Upper lobe of left lung (tissue), 6 donors: ENCODE measurements around the gene IGSF1. TPM values are rescaled to one million over a fixed set of nuclear protein-coding genes. Genes with fewer than 3 reads are reported as not detected.

Source experiments
- ATAC-seq, 2 donors: fragments of 200-7000 bp; cut with Tn5 transposase; one replicate each; pipeline ENCODE4 v1.9.1; 2022; ENCODE audit warnings: mild to moderate bottlenecking in 2 of 2, moderate library complexity in 2 of 2; ENCODE audit not compliant: low FRiP score in 2 of 2
- DNase-seq, 2 donors: peaks; one replicate each; pipeline ENCODE4 v3.0.0-alpha.2; 2019 to 2020
- H3K27ac ChIP-seq, 4 donors: fragments of 200-600 bp; sonication (generic); one replicate each; pipeline ENCODE4 v1.5.1; 2016 to 2019
- H3K27me3 ChIP-seq, 4 donors: fragments of 200-600 bp; sonication (generic); one replicate each; pipeline ENCODE4 v1.5.1; 2017 to 2019
- H3K36me3 ChIP-seq, 4 donors: fragments of 200-600 bp; sonication (generic); one replicate each; pipeline ENCODE4 v1.5.1; 2016 to 2019
- H3K4me1 ChIP-seq, 4 donors: fragments of 200-600 bp; sonication (generic); one replicate each; pipeline ENCODE4 v1.5.1; 2018 to 2019
- H3K4me3 ChIP-seq, 4 donors: fragments of 200-600 bp; sonication (generic); one replicate each; pipeline ENCODE4 v1.5.1; 2017 to 2019; ENCODE audit warnings: mild to moderate bottlenecking in 2 of 4, moderate library complexity in 1 of 4
- H3K9me3 ChIP-seq, 4 donors: fragments of 200-600 bp; sonication (generic); one replicate each; pipeline ENCODE4 v1.5.1; 2018 to 2019
- CTCF ChIP-seq, 6 experiments: fragments of 450-650 bp in 4 of 6; fragments of 200-600 bp in 2 of 6; sonication (generic) in 2 of 6; IDR thresholded peaks; one replicate each; pipeline ENCODE4 v1.5.1; 2016 to 2019; ENCODE audit warnings: antibody characterized with exemption in 6 of 6
- EP300 ChIP-seq, 4 donors: sonication (generic); formaldehyde crosslinking; IDR thresholded peaks; one replicate each; pipeline ENCODE4 v1.5.1; 2017; ENCODE audit warnings: antibody characterized with exemption in 4 of 4, control low read depth in 2 of 4
- POLR2A ChIP-seq, 4 donors: fragments of 450-650 bp; IDR thresholded peaks; one replicate each; pipeline ENCODE4 v1.5.1; 2016 to 2017; ENCODE audit warnings: antibody characterized with exemption in 4 of 4, mild to moderate bottlenecking in 2 of 4
- POLR2AphosphoS5 ChIP-seq, 2 donors: sonication (generic); formaldehyde crosslinking; IDR thresholded peaks; one replicate each; pipeline ENCODE4 v1.5.1; 2017; ENCODE audit warnings: antibody characterized with exemption in 2 of 2
- whole genome bisulfite sequencing, 2 donors: methylation state at CpG; one replicate each; pipeline ENCODE4 v1.1.5; 2017 to 2018; 5-methylcytosine and 5-hydroxymethylcytosine counted together
- total RNA-seq, 6 donors: library from RNA; depleted of rRNA in 4 of 6; stranded (reverse); fragments of >200 nt in 4 of 6; gene quantifications; one replicate each; pipeline versions ENCODE4 v1.1.0 to v1.2.1, GENCODE V29; 2016 to 2021
- donor health status: DM: no; HTN: no; CAD: no; lungs with moderate emphysema.
- donor health status: DM: no; HTN: yes; CAD: no; lungs with severe emphysema.

IGSF1 gene
- total RNA-seq, 6 donors from 2014 or later = 0.03 to 0.76 (median 0.39) TPM; not detected in 3

- Histone ChIP-seq H3K27ac (no peak overlapping the region), H3K36me3 (no peaks in the 10 kb centered on the region), H3K4me3 (no peak overlapping the region), H3K9me3 (no peaks in the 10 kb centered on the region), H3K4me1 (no peaks in the 10 kb centered on the region), H3K27me3 (no peaks in the 10 kb centered on the region)
- ATAC-seq (no peak), DNase-seq (no peak)
- WGBS, 2 donors = 88% methylated on average over 4 of the region's 4 CpGs
- TF ChIP-seq EP300 (IDR thresholded peaks at IDR 0.05) (no peak), POLR2A (IDR thresholded peaks at IDR 0.05) (no peak), POLR2AphosphoS5 (IDR thresholded peaks at IDR 0.05) (no peak), CTCF (IDR thresholded peaks at IDR 0.05) (no peak)
Observed at GRCh38 chrX:131317326-131317725, 28.2 kb upstream of the IGSF1 start.

- ATAC-seq = no peak
- 46 to 83% methylated on average over 1 of the region's 1 CpG for WGBS, 2 donors
Observed at GRCh38 chrX:131316260-131316659, 27.2 kb upstream of the IGSF1 start.

DNA sequence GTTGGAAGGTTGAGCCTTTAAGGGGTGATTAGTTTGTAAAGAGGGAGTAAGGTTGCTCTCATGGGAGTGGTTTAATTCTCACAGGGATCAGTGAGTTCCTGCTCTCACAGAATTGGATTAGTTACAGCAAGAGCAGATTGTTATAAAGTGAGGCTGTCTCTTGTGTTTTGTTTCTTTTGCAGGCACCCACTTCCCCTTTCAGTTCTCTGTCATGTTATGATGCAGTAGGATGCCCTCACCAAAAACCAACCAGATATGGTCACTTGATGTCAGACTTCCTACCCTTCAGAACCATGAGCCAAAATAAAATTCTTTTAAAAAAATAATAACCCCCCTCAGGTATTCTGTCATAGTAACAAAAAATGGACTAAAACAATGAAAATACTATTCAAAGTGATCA is 19.9 kb upstream of the IGSF1 start:
- Histone ChIP-seq H3K4me3 (no peak overlapping the region), H3K36me3 (no peaks in the 10 kb centered on the region), H3K27me3 (no peaks in the 10 kb centered on the region), H3K4me1 (no peaks in the 10 kb centered on the region), H3K27ac (no peak overlapping the region), H3K9me3 (no peaks in the 10 kb centered on the region)
- ATAC-seq = no peak
- no peak for DNase-seq
- no peak for TF ChIP-seq POLR2A (IDR thresholded peaks at IDR 0.05)
- TF ChIP-seq CTCF (IDR thresholded peaks at IDR 0.05) = no peak
- TF ChIP-seq POLR2AphosphoS5 (IDR thresholded peaks at IDR 0.05) = no peak
- TF ChIP-seq EP300 (IDR thresholded peaks at IDR 0.05) = no peak

More at GRCh38 chrX:131316260-131316659, 27.2 kb upstream of the IGSF1 start:
- H3K27ac ChIP-seq = no peak overlapping the region
- H3K4me1 ChIP-seq = no peaks in the 10 kb centered on the region
- no peak for DNase-seq
- no peak overlapping the region for H3K4me3 ChIP-seq
- no peaks in the 10 kb centered on the region for H3K9me3 ChIP-seq
- H3K27me3 ChIP-seq = no peaks in the 10 kb centered on the region
- H3K36me3 ChIP-seq = no peaks in the 10 kb centered on the region
- no peak for TF ChIP-seq EP300 (IDR thresholded peaks at IDR 0.05)
- no peak for TF ChIP-seq POLR2A (IDR thresholded peaks at IDR 0.05)
- TF ChIP-seq CTCF (IDR thresholded peaks at IDR 0.05) = no peak
- no peak for TF ChIP-seq POLR2AphosphoS5 (IDR thresholded peaks at IDR 0.05)

GRCh38 chrX:131306601-131307000 is 17.5 kb upstream of the IGSF1 start:
- no peak for DNase-seq
- 33 to 42% methylated on average over 1 of the region's 1 CpG for WGBS, 2 donors

More at GRCh38 chrX:131306601-131307000, 17.5 kb upstream of the IGSF1 start:
- no peak for TF ChIP-seq CTCF (IDR thresholded peaks at IDR 0.05)
- TF ChIP-seq POLR2A (IDR thresholded peaks at IDR 0.05) = no peak
- TF ChIP-seq POLR2AphosphoS5 (IDR thresholded peaks at IDR 0.05) = no peak
- no peak for TF ChIP-seq EP300 (IDR thresholded peaks at IDR 0.05)
- Histone ChIP-seq H3K27me3 (no peaks in the 10 kb centered on the region), H3K27ac (no peak overlapping the region), H3K36me3 (no peaks in the 10 kb centered on the region), H3K4me3 (no peak overlapping the region), H3K9me3 (no peaks in the 10 kb centered on the region), H3K4me1 (no peaks in the 10 kb centered on the region)
- no peak for ATAC-seq
